ENCODE measurements around the gene MAST2. TPM values are rescaled to one million over a fixed set of nuclear protein-coding genes. Genes with fewer than 3 reads are reported as not detected.

The MAST2 gene
- total and polyA plus RNA-seq, 2 of the 4 experiments (the other 2 are of a cell fraction): 14.2 to 41.0 TPM

DNA sequence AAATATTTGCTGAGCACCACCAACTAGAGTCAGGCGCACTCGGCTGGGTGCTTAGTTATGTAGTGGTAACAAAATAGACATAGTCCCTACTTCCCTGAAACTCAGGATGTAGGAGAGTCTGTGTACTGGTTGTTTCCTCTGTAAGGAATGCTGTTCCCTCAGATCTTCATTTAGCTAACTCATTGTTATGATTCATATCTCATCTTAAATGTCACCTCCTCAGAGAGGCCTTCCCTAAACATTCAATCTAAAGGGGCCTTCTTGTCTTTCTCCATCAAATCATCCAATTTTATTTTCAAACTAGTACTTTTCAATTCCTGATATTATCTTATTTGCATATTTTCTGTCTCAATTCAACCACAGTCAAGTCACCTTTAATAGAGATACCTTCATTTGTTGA, 196.1 kb downstream of the MAST2 start:
- Histone ChIP-seq H3K4me2 (ENCODE audit: low read depth, low read length) (no peak overlapping the region), H2BK120ac (ENCODE audit: low read depth, low read length) (no peak overlapping the region), H2BK15ac (ENCODE audit: low read depth, low read length) (no peak overlapping the region), H2AK9ac (replicated peaks; ENCODE audit: low read depth, low read length, poor library complexity) (no peak overlapping the region), H3K14ac (replicated peaks; ENCODE audit: low read depth, low read length) (no peak overlapping the region), H4K20me1 (ENCODE audit: insufficient read depth, low read length) (no peaks in the 10 kb centered on the region), H3K56ac (ENCODE audit: extremely low read depth, insufficient read depth, low read length) (no peak overlapping the region), H3K27ac (ENCODE audit: insufficient read depth, low read length) (no peak overlapping the region), H3K4me3 (ENCODE audit: insufficient read depth, low read depth, low read length) (no peak overlapping the region), H3K27me3 (ENCODE audit: control insufficient read depth, insufficient read depth, low read length) (no peaks in the 10 kb centered on the region), H3K4ac (ENCODE audit: low read depth, low read length) (no peak overlapping the region), H3K9me1 (ENCODE audit: insufficient read depth, low read length) (peaks cover 15% of the 10 kb centered on the region; the same call in 1 of the 2 replicates), H3K9ac (ENCODE audit: low read depth, low read length) (no peak overlapping the region), H2AFZ (replicated peaks; ENCODE audit: low read length, poor library complexity) (no peak overlapping the region), H3K9me3 (ENCODE audit: control insufficient read depth, insufficient read depth, low read length) (no peaks in the 10 kb centered on the region), H4K91ac (ENCODE audit: insufficient read depth, low read depth, low read length) (no peak overlapping the region), H3K36me3 (ENCODE audit: control insufficient read depth, insufficient read depth, low read length) (no peaks in the 10 kb centered on the region), H4K8ac (ENCODE audit: low read depth in 2 of 2, low read length in 2 of 2) (no peak overlapping the region), H2BK5ac (ENCODE audit: low read depth, low read length, poor library complexity, severe bottlenecking) (no peak overlapping the region), H2BK20ac (ENCODE audit: low read depth, low read length) (no peak overlapping the region), H3K23ac (ENCODE audit: low read depth, low read length) (no peak overlapping the region), H2AK5ac (ENCODE audit: low read depth, low read length) (no peak overlapping the region), H3K18ac (ENCODE audit: low read depth, low read length) (no peak overlapping the region), H3K4me1 (ENCODE audit: control insufficient read depth, insufficient read depth, low read length) (peaks cover 3% of the 10 kb centered on the region; the same call in 1 of the 2 replicates), H3K79me1 (ENCODE audit: low read depth in 1 of 2, low read length in 2 of 2) (peaks cover 12 to 22% of the 10 kb centered on the region in 2 experiments), H4K5ac (ENCODE audit: low read depth, low read length) (no peak overlapping the region)
- no peak for TF ChIP-seq RCOR1 (IDR thresholded peaks at IDR 0.05; ENCODE audit: insufficient replicate concordance, low read length)
- TF ChIP-seq NFE2L2 (IDR thresholded peaks at IDR 0.05; ENCODE audit: low read depth, low read length): no peak
- no peak for TF ChIP-seq CEBPB (IDR thresholded peaks at IDR 0.05; ENCODE audit: low read depth, low read length)
- TF ChIP-seq USF2 (IDR thresholded peaks at IDR 0.05; ENCODE audit: low read depth, low read length): no peak
- no peak for TF ChIP-seq CHD1 (IDR thresholded peaks at IDR 0.05; ENCODE audit: low read depth, low read length)
- no peak for TF ChIP-seq MXI1 (IDR thresholded peaks at IDR 0.05; ENCODE audit: borderline replicate concordance, low read depth, low read length)
- no peak for TF ChIP-seq SMC3 (IDR thresholded peaks at IDR 0.05; ENCODE audit: low read depth, low read length)
- ATAC-seq (ENCODE audit: low read depth): no peak
- WGBS, 2 experiments (ENCODE audit: extremely low coverage in 2 of 2, insufficient read length in 1 of 2): no CpG with 5 or more reads among the region's 2 CpGs
- POLR2A ChIA-PET (ENCODE audit: unreplicated experiment): no interaction called here
- no peak for DNase-seq
- intact Hi-C loops (cut with micrococcal nuclease): no loop called here
- BruUV-seq (replicated peaks): no TSS peak
- CTCF ChIA-PET: interaction anchor here (0.6 kb wide), 1 partner anchor 80 kb away, joined by 3 read pairs; no protein-coding TSS in a partner anchor
- dilution Hi-C loops (cut with HindIII; ENCODE audit: low sequenced_read_pairs, unreplicated experiment): no loop called here
- in situ Hi-C loops (cut with MboI; ENCODE audit: low sequenced_read_pairs): no loop called here

Measured in IMR-90 (cell line).